Adrenal gland (tissue), 5 donors: ENCODE results near the gene CLCN7.

Source experiments
- CTCF ChIP-seq, 6 experiments: fragments of 450-650 bp in 4 of 6; fragments of 200-600 bp in 2 of 6; sonication (generic) in 1 of 6; IDR thresholded peaks; 1 replicate in 5 of 6; 2 replicates in 1 of 6; pipeline versions ENCODE4 v1.5.1 to v1.8.0; 2016 to 2021; ENCODE audit warnings: antibody characterized with exemption in 6 of 6, mild to moderate bottlenecking in 2 of 6, moderate library complexity in 1 of 6
- POLR2A ChIP-seq, 2 donors: fragments of 450-650 bp; IDR thresholded peaks; one replicate each; pipeline ENCODE4 v1.6.1; 2017; ENCODE audit warnings: antibody characterized with exemption in 2 of 2, mild to moderate bottlenecking in 2 of 2, moderate library complexity in 1 of 2
- donor health status: DM: no; HTN: no; CAD: no.

GRCh38 chr16:1420111-1420539 is 54.7 kb downstream of the CLCN7 start:
- TF ChIP-seq CTCF (IDR thresholded peaks at IDR 0.05) (no peak), POLR2A (IDR thresholded peaks at IDR 0.05) (no peak)
